ENCODE measurements around the gene CNIH2. TPM values are rescaled to one million over a fixed set of nuclear protein-coding genes. Genes with fewer than 3 reads are reported as not detected.

CNIH2 gene
- total and polyA plus RNA-seq, 9 of the 15 experiments (the other 6 are each of a cell fraction or from before 2014, with no cell fraction given), result 0.26 to 0.89 (median 0.40) TPM; not detected in 4

DNA sequence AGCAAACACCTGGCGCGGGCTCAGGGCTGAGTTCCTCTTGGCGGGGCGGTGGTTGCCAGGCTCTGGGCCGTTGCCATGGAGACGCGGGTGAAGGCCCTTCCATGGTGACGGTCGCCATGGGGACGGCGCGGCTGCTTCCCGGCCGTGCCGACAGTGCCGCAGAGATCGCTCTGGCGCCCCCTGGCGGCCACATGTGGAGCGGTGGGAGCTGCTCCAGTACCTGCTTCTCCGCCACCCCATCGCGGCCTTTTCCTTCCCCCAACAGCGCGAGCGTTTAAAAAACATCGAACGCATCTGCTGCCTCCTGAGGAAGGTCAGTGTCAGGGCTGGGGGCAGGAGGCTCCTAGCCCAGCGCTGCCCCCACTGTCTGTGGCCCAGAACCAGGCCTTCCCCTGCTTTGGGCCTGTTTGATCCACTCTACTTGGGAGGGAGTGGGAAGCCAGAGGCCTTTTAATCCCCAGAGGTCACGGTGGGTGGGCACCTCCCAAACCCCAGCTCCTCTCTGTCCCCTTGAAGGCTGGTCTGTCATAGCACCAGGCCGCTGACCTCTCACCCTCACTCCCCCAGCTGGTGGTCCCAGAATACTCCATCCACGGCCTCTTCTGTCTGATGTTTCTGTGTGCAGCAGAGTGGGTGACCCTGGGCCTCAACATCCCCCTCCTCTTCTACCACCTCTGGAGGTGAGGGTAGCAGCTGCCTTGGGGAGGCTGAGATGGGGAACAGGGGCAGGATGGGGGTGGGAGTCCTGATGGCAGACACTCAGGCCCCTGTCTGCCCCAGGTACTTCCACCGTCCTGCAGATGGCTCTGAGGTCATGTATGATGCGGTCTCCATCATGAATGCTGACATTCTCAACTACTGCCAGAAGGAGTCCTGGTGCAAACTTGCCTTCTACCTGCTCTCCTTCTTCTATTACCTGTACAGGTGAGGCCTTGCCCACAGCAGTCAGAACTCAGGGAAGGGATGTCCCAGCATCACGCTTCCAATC is 4.8 kb downstream of the CNIH2 start:
- WGBS (ENCODE audit: insufficient coverage, low coverage, missing lambda C conversion rate), result 12% methylated on average over 30 of the region's 35 CpGs
- peaks cover 37% of the 10 kb centered on the region; the same call in 2 of the 3 replicates for H3K36me3 ChIP-seq (ENCODE audit: control insufficient read depth, insufficient read depth, low read length)
- DNase-seq (ENCODE audit: extremely low read depth in 1 of 4, low spot score in 3 of 4) (peak; percentile 96 to 98 (median 96)), FAIRE-seq (peak; percentile 96), ATAC-seq (peak; percentile 96)
- ChIA-PET CTCF (ENCODE audit: low intra/inter-chr PET ratio) (interaction anchor here (0.7 to 1.5 kb wide), 4 partner anchors 45 to 107 kb away, joined by 3 to 17 read pairs (median 6); no protein-coding TSS in a partner anchor), POLR2A (interaction anchor here (0.5 to 3.7 kb wide), 6 partner anchors 8 to 1796 kb away, joined by 3 to 21 read pairs (median 3); no protein-coding TSS in a partner anchor)
- H3K9me1 ChIP-seq (ENCODE audit: control insufficient read depth, insufficient read depth, low read length), result peaks cover 4% of the 10 kb centered on the region
- H3K27me3 ChIP-seq (ENCODE audit: control insufficient read depth in 2 of 2, insufficient read depth in 2 of 2, low read length in 2 of 2), result no peaks in the 10 kb centered on the region
- no peaks in the 10 kb centered on the region for H3K9me3 ChIP-seq (replicated peaks; ENCODE audit: control insufficient read depth, insufficient read depth, low read depth, low read length)
- H3K27ac ChIP-seq (ENCODE audit: extremely low read depth, low read depth, low read length), result no peak overlapping the region
- H3K4me2 ChIP-seq (ENCODE audit: insufficient read depth, low read length), result no peak overlapping the region; the same call in 1 of the 2 replicates
- H3K9ac ChIP-seq (ENCODE audit: insufficient read depth in 1 of 2, low read depth in 2 of 2, low read length in 2 of 2), result peak overlapping the region in 1 of 2 experiments; percentile 57; a peak in 1 of 4 replicates
- in situ Hi-C loops (cut with MboI) (no loop called here), intact Hi-C loops (cut with micrococcal nuclease) (no loop called here)
- H3K4me3 ChIP-seq, result no peak overlapping the region
- no TSS peak for BruUV-seq (replicated peaks)
- peaks cover 8 to 52% of the 10 kb centered on the region in 2 experiments; a peak in 3 of 5 replicates for H3K4me1 ChIP-seq (replicated peaks in 1 of 2; ENCODE audit: control insufficient read depth in 2 of 2, insufficient read depth in 2 of 2, low read length in 2 of 2)
- H4K20me1 ChIP-seq (replicated peaks; ENCODE audit: control insufficient read depth, insufficient read depth, low read length), result peaks cover 23% of the 10 kb centered on the region
- H3K79me2 ChIP-seq (ENCODE audit: control insufficient read depth, insufficient read depth, low read length), result peaks cover 12% of the 10 kb centered on the region
- H2AFZ ChIP-seq (ENCODE audit: low read depth, low read length), result no peak overlapping the region
- peak; percentile 6 to 16; a peak in 2 of 4 replicates for TF ChIP-seq SIX5 (IDR thresholded peaks at IDR 0.05; ENCODE audit: borderline replicate concordance in 1 of 2, insufficient read depth in 1 of 2, low read depth in 1 of 2, low read length in 2 of 2)
- TF ChIP-seq SREBF1 (IDR thresholded peaks at IDR 0.05; ENCODE audit: borderline replicate concordance, low read depth, low read length), result no peak
- no peak for TF ChIP-seq BCL6 (CRISPR knock-in tag; IDR thresholded peaks at IDR 0.05)
- TF ChIP-seq, protein P1, sequence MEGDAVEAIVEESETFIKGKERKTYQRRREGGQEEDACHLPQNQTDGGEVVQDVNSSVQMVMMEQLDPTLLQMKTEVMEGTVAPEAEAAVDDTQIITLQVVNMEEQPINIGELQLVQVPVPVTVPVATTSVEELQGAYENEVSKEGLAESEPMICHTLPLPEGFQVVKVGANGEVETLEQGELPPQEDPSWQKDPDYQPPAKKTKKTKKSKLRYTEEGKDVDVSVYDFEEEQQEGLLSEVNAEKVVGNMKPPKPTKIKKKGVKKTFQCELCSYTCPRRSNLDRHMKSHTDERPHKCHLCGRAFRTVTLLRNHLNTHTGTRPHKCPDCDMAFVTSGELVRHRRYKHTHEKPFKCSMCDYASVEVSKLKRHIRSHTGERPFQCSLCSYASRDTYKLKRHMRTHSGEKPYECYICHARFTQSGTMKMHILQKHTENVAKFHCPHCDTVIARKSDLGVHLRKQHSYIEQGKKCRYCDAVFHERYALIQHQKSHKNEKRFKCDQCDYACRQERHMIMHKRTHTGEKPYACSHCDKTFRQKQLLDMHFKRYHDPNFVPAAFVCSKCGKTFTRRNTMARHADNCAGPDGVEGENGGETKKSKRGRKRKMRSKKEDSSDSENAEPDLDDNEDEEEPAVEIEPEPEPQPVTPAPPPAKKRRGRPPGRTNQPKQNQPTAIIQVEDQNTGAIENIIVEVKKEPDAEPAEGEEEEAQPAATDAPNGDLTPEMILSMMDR (IDR thresholded peaks at IDR 0.05 in 2 of 3, conservative IDR thresholded peaks at IDR 0.05 in 1 of 3; ENCODE audit: insufficient read depth in 2 of 3, low read depth in 1 of 3, low read length in 3 of 3), result peak; percentile 91 to 97 (median 97)
- no peak for TF ChIP-seq HEY1 (CRISPR knock-in tag; IDR thresholded peaks at IDR 0.05; ENCODE audit: borderline replicate concordance)
- peak; percentile 65; the same call in 1 of the 2 replicates for TF ChIP-seq LCOR (CRISPR knock-in tag; IDR thresholded peaks at IDR 0.05)
- peak; percentile 21; the same call in 1 of the 2 replicates for TF ChIP-seq EGR1 (conservative IDR thresholded peaks at IDR 0.05)
- TF ChIP-seq SMARCA4 (IDR thresholded peaks at IDR 0.05), result no peak
- peak; percentile 23; the same call in 1 of the 2 replicates for TF ChIP-seq MEF2A (IDR thresholded peaks at IDR 0.05; ENCODE audit: control insufficient read depth, low read depth, low read length)
- peak; percentile 31; the same call in 1 of the 2 replicates for TF ChIP-seq POLR2AphosphoS5 (IDR thresholded peaks at IDR 0.05; ENCODE audit: control insufficient read depth, insufficient read depth, low read depth, low read length)
- TF ChIP-seq RFX1 (IDR thresholded peaks at IDR 0.05), result peak; percentile 100
- TF ChIP-seq ZNF436 (CRISPR knock-in tag; IDR thresholded peaks at IDR 0.05), result no peak
- TF ChIP-seq, protein P2, sequence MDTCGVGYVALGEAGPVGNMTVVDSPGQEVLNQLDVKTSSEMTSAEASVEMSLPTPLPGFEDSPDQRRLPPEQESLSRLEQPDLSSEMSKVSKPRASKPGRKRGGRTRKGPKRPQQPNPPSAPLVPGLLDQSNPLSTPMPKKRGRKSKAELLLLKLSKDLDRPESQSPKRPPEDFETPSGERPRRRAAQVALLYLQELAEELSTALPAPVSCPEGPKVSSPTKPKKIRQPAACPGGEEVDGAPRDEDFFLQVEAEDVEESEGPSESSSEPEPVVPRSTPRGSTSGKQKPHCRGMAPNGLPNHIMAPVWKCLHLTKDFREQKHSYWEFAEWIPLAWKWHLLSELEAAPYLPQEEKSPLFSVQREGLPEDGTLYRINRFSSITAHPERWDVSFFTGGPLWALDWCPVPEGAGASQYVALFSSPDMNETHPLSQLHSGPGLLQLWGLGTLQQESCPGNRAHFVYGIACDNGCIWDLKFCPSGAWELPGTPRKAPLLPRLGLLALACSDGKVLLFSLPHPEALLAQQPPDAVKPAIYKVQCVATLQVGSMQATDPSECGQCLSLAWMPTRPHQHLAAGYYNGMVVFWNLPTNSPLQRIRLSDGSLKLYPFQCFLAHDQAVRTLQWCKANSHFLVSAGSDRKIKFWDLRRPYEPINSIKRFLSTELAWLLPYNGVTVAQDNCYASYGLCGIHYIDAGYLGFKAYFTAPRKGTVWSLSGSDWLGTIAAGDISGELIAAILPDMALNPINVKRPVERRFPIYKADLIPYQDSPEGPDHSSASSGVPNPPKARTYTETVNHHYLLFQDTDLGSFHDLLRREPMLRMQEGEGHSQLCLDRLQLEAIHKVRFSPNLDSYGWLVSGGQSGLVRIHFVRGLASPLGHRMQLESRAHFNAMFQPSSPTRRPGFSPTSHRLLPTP (IDR thresholded peaks at IDR 0.05; ENCODE audit: borderline replicate concordance, extremely low read depth, insufficient read length), result no peak

Measured in K562 (cell line).